Measurements from ENCODE around the gene PSMC6. TPM values are rescaled to one million over a fixed set of nuclear protein-coding genes. Genes with fewer than 3 reads are reported as not detected.

The PSMC6 gene
- total RNA-seq, 1 donor from 2014 or later = 66.4 TPM

GRCh38 chr14:52693036-52693435 lies 14.0 kb upstream of the PSMC6 start:
- DNase-seq (ENCODE audit: low spot score) = no peak
- Mint-ChIP-seq H3K4me3 (ENCODE audit: unreplicated experiment) (no peak overlapping the region), H3K27ac (ENCODE audit: unreplicated experiment) (no peak overlapping the region), H3K9me3 (ENCODE audit: low read depth) (no peaks in the 10 kb centered on the region), H3K36me3 (ENCODE audit: low read depth) (no peaks in the 10 kb centered on the region), H3K4me1 (ENCODE audit: low read depth) (peaks cover 34% of the 10 kb centered on the region), H3K27me3 (ENCODE audit: low read depth) (no peaks in the 10 kb centered on the region)
- TF ChIP-seq CTCF (IDR thresholded peaks at IDR 0.05) = no peak

GRCh38 chr14:52693532-52693931 lies 13.5 kb upstream of the PSMC6 start:
- Mint-ChIP-seq H3K27me3 (ENCODE audit: low read depth) (no peaks in the 10 kb centered on the region), H3K36me3 (ENCODE audit: low read depth) (no peaks in the 10 kb centered on the region), H3K4me3 (ENCODE audit: unreplicated experiment) (peak overlapping the region; percentile 28), H3K4me1 (ENCODE audit: low read depth) (peaks cover 34% of the 10 kb centered on the region), H3K27ac (ENCODE audit: unreplicated experiment) (no peak overlapping the region), H3K9me3 (ENCODE audit: low read depth) (no peaks in the 10 kb centered on the region)
- no peak for TF ChIP-seq CTCF (IDR thresholded peaks at IDR 0.05)
- DNase-seq (ENCODE audit: low spot score) = no peak

- Mint-ChIP-seq H3K36me3 (ENCODE audit: low read depth) (no peaks in the 10 kb centered on the region), H3K9me3 (ENCODE audit: low read depth) (no peaks in the 10 kb centered on the region), H3K4me1 (ENCODE audit: low read depth) (peaks cover 34% of the 10 kb centered on the region), H3K4me3 (ENCODE audit: unreplicated experiment) (peak overlapping the region; percentile 87), H3K27ac (ENCODE audit: unreplicated experiment) (peak overlapping the region; percentile 96), H3K27me3 (ENCODE audit: low read depth) (no peaks in the 10 kb centered on the region)
- no peak for DNase-seq (ENCODE audit: low spot score)
- TF ChIP-seq CTCF (IDR thresholded peaks at IDR 0.05) = no peak
Observed at GRCh38 chr14:52694761-52695480, 12.1 kb upstream of the PSMC6 start.

- Mint-ChIP-seq H3K4me3 (ENCODE audit: unreplicated experiment) (peak within 1 kb of the TSS; percentile 87), H3K27me3 (ENCODE audit: low read depth) (no peaks in the 10 kb centered on the region), H3K36me3 (ENCODE audit: low read depth) (no peaks in the 10 kb centered on the region), H3K4me1 (ENCODE audit: low read depth) (peaks cover 34% of the 10 kb centered on the region), H3K9me3 (ENCODE audit: low read depth) (no peaks in the 10 kb centered on the region), H3K27ac (ENCODE audit: unreplicated experiment) (peak within 1 kb of the TSS; percentile 96)
- DNase-seq (ENCODE audit: low spot score) = no peak
- TF ChIP-seq CTCF (IDR thresholded peaks at IDR 0.05) = peak; percentile 29
Observed at GRCh38 chr14:52695481-52696091, 11.4 kb upstream of the PSMC6 start, which contains the start of gene ERO1A. Gene ERO1A (minus strand): TSS chr14:52695558. CDS start chr14:52695481, 77 bp downstream.

- H3K27ac Mint-ChIP-seq (ENCODE audit: unreplicated experiment) = no peak overlapping the region
- no peak for TF ChIP-seq CTCF (IDR thresholded peaks at IDR 0.05)
- no peaks in the 10 kb centered on the region for H3K36me3 Mint-ChIP-seq (ENCODE audit: low read depth)
- no peaks in the 10 kb centered on the region for H3K9me3 Mint-ChIP-seq (ENCODE audit: low read depth)
- peaks cover 5% of the 10 kb centered on the region for H3K4me1 Mint-ChIP-seq (ENCODE audit: low read depth)
- H3K27me3 Mint-ChIP-seq (ENCODE audit: low read depth) = no peaks in the 10 kb centered on the region
- H3K4me3 Mint-ChIP-seq (ENCODE audit: unreplicated experiment) = no peak overlapping the region
- DNase-seq (ENCODE audit: low spot score) = no peak
Observed at GRCh38 chr14:52700701-52701172, 6.3 kb upstream of the PSMC6 start.
